CD14-positive monocyte (primary cell): Measurements from ENCODE around the gene NPAS3. TPM values are rescaled to one million over a fixed set of nuclear protein-coding genes. Genes with fewer than 3 reads are reported as not detected.
A peak's percentile ranks its signal among the peaks of the same experiment; 100 is the strongest.

Source experiments
- DNase-seq, 3 donors: peaks; one replicate each; pipeline ENCODE4 v3.0.0-alpha.2; 2011 to 2022
- H2AFZ ChIP-seq: 2 replicates; pipeline ENCODE4 v1.6.0; 2012; ENCODE audit warnings: mild to moderate bottlenecking, low read depth, low read length, inconsistent platforms; ENCODE audit not compliant: insufficient read depth, poor library complexity, severe bottlenecking
- H3K27ac ChIP-seq, 2 donors: 1 replicate in 1 of 2; 2 replicates in 1 of 2; pipeline ENCODE4 v1.5.1; 2012 to 2013; ENCODE audit warnings: low read length in 2 of 2, control low read depth in 1 of 2, inconsistent platforms in 1 of 2, low read depth in 1 of 2, mild to moderate bottlenecking in 1 of 2
- H3K27me3 ChIP-seq, 2 donors: one replicate each; pipeline versions ENCODE4 v1.6.0 to v1.6.1; 2011 to 2013; ENCODE audit warnings: low read length in 2 of 2; ENCODE audit not compliant: control insufficient read depth in 2 of 2, insufficient read depth in 2 of 2
- H3K36me3 ChIP-seq, 2 donors: replicated peaks in 1 of 2; 1 replicate in 1 of 2; 2 replicates in 1 of 2; pipeline versions ENCODE4 v1.5.1 to v1.6.1; 2012 to 2013; ENCODE audit warnings: low read length in 2 of 2, control low read depth in 1 of 2, inconsistent platforms in 1 of 2, mild to moderate bottlenecking in 1 of 2; ENCODE audit not compliant: insufficient read depth in 2 of 2, control insufficient read depth in 1 of 2
- H3K4me1 ChIP-seq, 2 donors: 1 replicate in 1 of 2; 2 replicates in 1 of 2; pipeline versions ENCODE4 v1.5.1 to v1.6.1; 2012 to 2013; ENCODE audit warnings: low read length in 2 of 2, control low read depth in 1 of 2, inconsistent platforms in 1 of 2, mild to moderate bottlenecking in 1 of 2, moderate library complexity in 1 of 2; ENCODE audit not compliant: insufficient read depth in 2 of 2, control insufficient read depth in 1 of 2
- H3K4me2 ChIP-seq: replicated peaks from 2 replicates; pipeline ENCODE3; 2012; ENCODE audit warnings: low read length, moderate library complexity, mild to moderate bottlenecking; ENCODE audit not compliant: poor library complexity, severe bottlenecking; ENCODE audit errors: extremely low read depth
- H3K4me3 ChIP-seq, 3 experiments: fragments of 200-600 bp in 1 of 3; sonication (generic) in 1 of 3; replicated peaks in 1 of 3; 1 replicate in 2 of 3; 2 replicates in 1 of 3; pipeline ENCODE4 v1.5.1; 2011 to 2013; ENCODE audit warnings: low read length in 3 of 3, mild to moderate bottlenecking in 3 of 3, control low read depth in 2 of 3, low read depth in 2 of 3, inconsistent platforms in 1 of 3, moderate library complexity in 1 of 3
- H3K79me2 ChIP-seq: 2 replicates; pipeline ENCODE4 v1.6.0; 2012; ENCODE audit warnings: mild to moderate bottlenecking, control low read depth, inconsistent platforms, low read length, moderate library complexity; ENCODE audit not compliant: insufficient read depth
- H3K9ac ChIP-seq: 2 replicates; pipeline ENCODE4 v1.6.0; 2017; ENCODE audit warnings: low read length, mild to moderate bottlenecking; ENCODE audit not compliant: insufficient read depth, poor library complexity, severe bottlenecking
- H3K9me3 ChIP-seq, 2 donors: replicated peaks in 1 of 2; 1 replicate in 1 of 2; 2 replicates in 1 of 2; pipeline versions ENCODE4 v1.5.1 to v1.6.1; 2012 to 2013; ENCODE audit warnings: low read length in 2 of 2, control low read depth in 1 of 2; ENCODE audit not compliant: control insufficient read depth in 1 of 2, insufficient read depth in 1 of 2
- H4K20me1 ChIP-seq: 2 replicates; pipeline ENCODE4 v1.6.0; 2012; ENCODE audit warnings: mild to moderate bottlenecking, low read length, control low read depth, moderate library complexity; ENCODE audit not compliant: insufficient read depth
- H3K27ac Mint-ChIP-seq, 7 donors: one replicate each; pipeline ENCODE4 v1.8.0; 2020; ENCODE audit warnings: mild to moderate bottlenecking in 7 of 7, mixed read lengths in 7 of 7, moderate library complexity in 6 of 7, inconsistent platforms in 2 of 7
- H3K27me3 Mint-ChIP-seq, 3 donors: one replicate each; pipeline ENCODE4 v1.8.0; 2021 to 2022; ENCODE audit warnings: low read depth in 3 of 3, mild to moderate bottlenecking in 3 of 3, mixed read lengths in 3 of 3, moderate library complexity in 3 of 3, inconsistent platforms in 1 of 3
- H3K36me3 Mint-ChIP-seq, 2 donors: one replicate each; pipeline ENCODE4 v1.8.0; 2020; ENCODE audit warnings: mixed read lengths in 2 of 2, inconsistent platforms in 1 of 2, mild to moderate bottlenecking in 1 of 2
- H3K4me1 Mint-ChIP-seq: one replicate; pipeline ENCODE4 v1.8.0; 2020; ENCODE audit warnings: mild to moderate bottlenecking, mixed read lengths
- H3K4me3 Mint-ChIP-seq, 2 donors: one replicate each; pipeline ENCODE4 v1.8.0; 2020; ENCODE audit warnings: mild to moderate bottlenecking in 2 of 2, mixed read lengths in 2 of 2, moderate library complexity in 1 of 2
- H3K9me3 Mint-ChIP-seq, 7 donors: one replicate each; pipeline ENCODE4 v1.8.0; 2020 to 2022; ENCODE audit warnings: mixed read lengths in 7 of 7, mild to moderate bottlenecking in 6 of 7, moderate library complexity in 6 of 7, inconsistent platforms in 2 of 7
- CTCF ChIP-seq: fragments of 200-600 bp; IDR thresholded peaks from one replicate; pipeline ENCODE4 v1.8.0; 2022; ENCODE audit warnings: antibody characterized with exemption, mild to moderate bottlenecking
- WGBS: methylation state at CpG from one replicate; pipeline ENCODE4 v1.1.5; 2013; ENCODE audit warnings: missing lambda C conversion rate; ENCODE audit not compliant: insufficient coverage; 5-methylcytosine and 5-hydroxymethylcytosine counted together
- intact Hi-C, 2 donors: fragments of 100-400 bp; cut with micrococcal nuclease; formaldehyde crosslinking; loops; one replicate each; pipeline versions ENCODE4 v1.15.0 to v1.15.1; 2023
- polyA plus RNA-seq, 3 donors: library from polyadenylated mRNA; depleted of rRNA in 1 of 3; unstranded in 2 of 3; stranded (reverse) in 1 of 3; fragments of 300-500 nt in 2 of 3; fragments of >200 nt in 1 of 3; fragmentation: Illumina TruSeq in 2 of 3; gene quantifications; 1 replicate in 2 of 3; 2 replicates in 1 of 3; pipeline ENCODE4 v1.2.3, GENCODE V29; 2012 to 2021

The NPAS3 gene
- polyA plus RNA-seq, 3 donors, result not detected

- DNase-seq, result no peak
- peaks cover 8 to 9% of the 10 kb centered on the region in 2 donors for H3K4me1 ChIP-seq
- intact Hi-C loops, result no loop called here
- H3K4me1 Mint-ChIP-seq, result peaks cover 11% of the 10 kb centered on the region
- no peak overlapping the region for H3K9ac ChIP-seq
- no peak overlapping the region for H2AFZ ChIP-seq
- no peak overlapping the region for H3K27ac Mint-ChIP-seq
- no peaks in the 10 kb centered on the region for H3K27me3 ChIP-seq
- H3K9me3 ChIP-seq, result no peaks in the 10 kb centered on the region
- H3K79me2 ChIP-seq, result no peaks in the 10 kb centered on the region
- H4K20me1 ChIP-seq, result no peaks in the 10 kb centered on the region
- H3K36me3 ChIP-seq, result no peaks in the 10 kb centered on the region
- no peak overlapping the region for H3K4me3 Mint-ChIP-seq
- H3K27ac ChIP-seq, result no peak overlapping the region
- no peak overlapping the region for H3K4me2 ChIP-seq
- no peaks in the 10 kb centered on the region for H3K27me3 Mint-ChIP-seq
- TF ChIP-seq CTCF, result no peak
- H3K36me3 Mint-ChIP-seq, result no peaks in the 10 kb centered on the region
- no peak overlapping the region for H3K4me3 ChIP-seq
- WGBS, result 80% methylated on average over 3 of the region's 5 CpGs
- no peaks in the 10 kb centered on the region for H3K9me3 Mint-ChIP-seq
These were observed 517.1 kb downstream of the NPAS3 start for GRCh38 chr14:33455654-33456345.

DNA sequence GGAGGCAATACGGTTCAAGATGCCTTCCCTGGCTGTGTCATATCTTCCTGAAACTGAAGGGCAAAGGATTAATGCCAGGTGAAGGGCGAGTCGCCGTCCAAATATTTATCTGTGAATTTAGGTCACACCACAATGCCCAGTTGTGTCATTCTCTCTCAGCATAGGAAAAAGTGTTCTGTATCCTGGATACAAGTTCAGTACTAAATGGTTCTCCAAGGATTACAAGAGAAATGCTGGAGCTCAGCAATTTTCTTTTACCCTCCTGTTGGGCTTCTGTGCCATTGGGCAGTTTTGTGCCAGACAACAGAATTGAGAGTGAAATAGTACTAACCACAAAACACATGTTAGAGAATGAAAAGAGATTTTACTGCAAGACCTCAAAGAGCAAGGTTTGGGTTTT lies 518.3 kb downstream of the NPAS3 start:
- intact Hi-C loops, result no loop called here
- no peak for TF ChIP-seq CTCF
- Histone ChIP-seq H3K4me3 (no peak overlapping the region), H3K4me2 (no peak overlapping the region), H3K9ac (no peak overlapping the region), H3K4me1 (peaks cover 8 to 9% of the 10 kb centered on the region in 2 donors), H3K9me3 (no peaks in the 10 kb centered on the region), H3K79me2 (no peaks in the 10 kb centered on the region), H3K36me3 (no peaks in the 10 kb centered on the region), H3K27ac (no peak overlapping the region), H2AFZ (no peak overlapping the region), H4K20me1 (no peaks in the 10 kb centered on the region), H3K27me3 (no peaks in the 10 kb centered on the region)
- Mint-ChIP-seq H3K4me3 (no peak overlapping the region), H3K9me3 (no peaks in the 10 kb centered on the region), H3K36me3 (no peaks in the 10 kb centered on the region), H3K4me1 (peaks cover 11% of the 10 kb centered on the region), H3K27me3 (no peaks in the 10 kb centered on the region), H3K27ac (peak overlapping the region in 1 of 7 donors; percentile 14)
- WGBS, result 92% methylated on average over 4 of the region's 4 CpGs
- DNase-seq, result no peak
